Activated CD4-positive, alpha-beta T cell treated with anti-CD3 and anti-CD28 coated beads, Interleukin-2, Interleukin-6, amounts not matched to agents 100 ng/mL and 50 ng/mL, durations not matched to agents 16 hours and 8 hours (primary cell): ENCODE results near the gene LLGL2.
"Not testable (repeated sequence)": the region's sequence is repeated elsewhere in the genome, so short reads cannot be mapped to it uniquely, and the experiment has no call there.

Experiments used
- DNase-seq: peaks from one replicate; pipeline ENCODE4 v3.0.0-alpha.2; 2020

The LLGL2 gene, protein sequence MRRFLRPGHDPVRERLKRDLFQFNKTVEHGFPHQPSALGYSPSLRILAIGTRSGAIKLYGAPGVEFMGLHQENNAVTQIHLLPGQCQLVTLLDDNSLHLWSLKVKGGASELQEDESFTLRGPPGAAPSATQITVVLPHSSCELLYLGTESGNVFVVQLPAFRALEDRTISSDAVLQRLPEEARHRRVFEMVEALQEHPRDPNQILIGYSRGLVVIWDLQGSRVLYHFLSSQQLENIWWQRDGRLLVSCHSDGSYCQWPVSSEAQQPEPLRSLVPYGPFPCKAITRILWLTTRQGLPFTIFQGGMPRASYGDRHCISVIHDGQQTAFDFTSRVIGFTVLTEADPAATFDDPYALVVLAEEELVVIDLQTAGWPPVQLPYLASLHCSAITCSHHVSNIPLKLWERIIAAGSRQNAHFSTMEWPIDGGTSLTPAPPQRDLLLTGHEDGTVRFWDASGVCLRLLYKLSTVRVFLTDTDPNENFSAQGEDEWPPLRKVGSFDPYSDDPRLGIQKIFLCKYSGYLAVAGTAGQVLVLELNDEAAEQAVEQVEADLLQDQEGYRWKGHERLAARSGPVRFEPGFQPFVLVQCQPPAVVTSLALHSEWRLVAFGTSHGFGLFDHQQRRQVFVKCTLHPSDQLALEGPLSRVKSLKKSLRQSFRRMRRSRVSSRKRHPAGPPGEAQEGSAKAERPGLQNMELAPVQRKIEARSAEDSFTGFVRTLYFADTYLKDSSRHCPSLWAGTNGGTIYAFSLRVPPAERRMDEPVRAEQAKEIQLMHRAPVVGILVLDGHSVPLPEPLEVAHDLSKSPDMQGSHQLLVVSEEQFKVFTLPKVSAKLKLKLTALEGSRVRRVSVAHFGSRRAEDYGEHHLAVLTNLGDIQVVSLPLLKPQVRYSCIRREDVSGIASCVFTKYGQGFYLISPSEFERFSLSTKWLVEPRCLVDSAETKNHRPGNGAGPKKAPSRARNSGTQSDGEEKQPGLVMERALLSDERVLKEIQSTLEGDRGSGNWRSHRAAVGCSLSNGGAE

GRCh38 chr17:75524970-75525805 lies at the start of gene LLGL2:
Gene LLGL2 (plus strand): TSS chr17:75525697. CDS start chr17:75543427, 17,730 bp downstream.
- DNase-seq = peak; percentile 84

DNA sequence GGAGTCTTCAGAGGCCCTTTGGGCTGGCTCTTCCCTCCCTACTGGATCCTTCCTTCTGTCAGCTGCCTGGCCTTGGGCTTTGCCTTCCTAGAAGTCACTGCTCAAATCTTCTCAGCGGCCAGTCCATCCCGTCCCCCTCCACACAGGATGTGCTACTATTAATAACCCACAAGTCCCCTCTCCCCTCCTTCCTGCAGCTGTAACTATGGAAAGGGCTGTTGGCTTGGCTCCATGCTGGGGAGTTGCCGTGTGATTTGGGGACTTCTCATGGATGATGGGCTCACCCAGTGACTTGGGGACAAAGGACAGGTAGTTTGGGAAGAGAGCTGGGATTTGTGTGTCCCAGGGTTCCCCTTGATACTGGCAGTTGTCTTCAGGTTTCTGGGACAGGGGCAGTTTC lies 49.6 kb upstream of the LLGL2 start:
- DNase-seq = no peak

DNA sequence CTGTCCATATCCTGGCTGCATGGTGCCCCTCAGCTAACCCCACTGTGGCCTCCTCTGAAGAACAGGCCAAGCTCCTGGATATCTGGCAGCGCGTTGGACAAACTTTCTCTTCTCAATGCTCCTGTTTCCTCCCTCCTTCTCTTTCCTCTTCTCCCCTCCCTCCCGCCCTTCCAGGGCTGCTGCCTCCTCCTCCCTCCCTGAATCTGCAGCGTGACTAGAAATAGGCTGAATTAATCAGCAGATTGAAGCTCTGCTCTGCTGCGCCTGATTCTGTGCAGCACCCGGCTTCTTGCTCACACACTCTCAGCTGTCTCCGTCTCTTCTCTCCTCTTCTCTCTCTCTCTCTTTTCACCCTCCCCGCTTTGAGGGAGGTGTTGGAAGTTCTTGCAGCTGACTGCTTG lies 49.2 kb upstream of the LLGL2 start:
- DNase-seq = no peak

DNA sequence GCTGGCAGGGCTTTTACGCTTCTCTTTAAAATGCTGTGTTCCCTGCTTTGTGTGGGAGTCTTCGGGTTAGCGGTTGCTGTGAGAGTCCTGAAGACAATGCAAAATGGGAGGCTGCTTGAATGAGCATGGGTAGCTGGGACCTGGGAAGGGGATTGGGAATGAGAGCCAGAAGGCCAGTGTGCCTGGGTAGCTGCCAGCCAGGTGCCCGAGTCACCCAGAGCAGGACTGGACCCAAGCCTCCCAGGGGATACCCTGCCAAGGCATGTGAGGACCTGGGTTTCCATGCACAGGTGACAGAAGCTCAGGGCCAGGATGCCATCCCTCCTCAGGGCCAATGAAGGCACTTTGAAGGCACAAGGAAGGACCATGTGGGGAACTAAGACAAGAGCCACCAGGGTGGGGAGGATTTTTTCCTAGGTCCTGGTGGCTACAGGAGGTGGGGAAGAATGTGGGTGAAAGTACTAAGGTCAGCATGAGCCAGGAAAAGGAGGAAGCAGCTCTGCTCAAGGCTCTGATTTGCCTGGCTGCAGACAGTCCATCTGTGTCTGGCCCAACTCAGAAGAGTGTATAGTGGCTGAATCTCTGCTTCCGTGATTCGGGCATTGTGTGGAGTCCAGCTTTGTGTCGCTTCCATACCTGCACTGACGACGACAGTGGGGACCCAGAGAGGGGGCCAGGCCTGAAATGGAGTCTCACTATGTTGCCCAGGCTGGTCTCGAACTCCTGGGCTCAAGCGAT lies 48.6 kb upstream of the LLGL2 start:
- DNase-seq = no peak

DNA sequence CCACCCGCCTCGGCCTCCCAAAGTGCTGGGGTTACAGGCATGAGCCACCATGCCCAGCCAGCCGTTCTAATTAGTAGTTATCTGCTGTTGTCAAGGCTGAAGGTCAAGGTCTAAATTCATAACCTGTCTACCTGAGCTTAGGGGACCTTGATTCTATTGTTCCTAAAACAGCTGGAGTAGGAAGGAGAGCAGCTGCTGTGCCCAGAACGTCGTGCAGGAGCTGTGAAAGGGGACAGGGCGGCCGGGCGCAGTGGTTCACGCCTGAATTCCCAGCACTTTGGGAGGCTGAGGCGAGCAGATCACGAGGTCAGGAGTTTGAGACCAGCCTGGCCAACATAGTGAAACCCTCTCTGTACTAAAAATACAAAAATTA lies 48.0 kb upstream of the LLGL2 start:
- DNase-seq = not testable (repeated sequence)

DNA sequence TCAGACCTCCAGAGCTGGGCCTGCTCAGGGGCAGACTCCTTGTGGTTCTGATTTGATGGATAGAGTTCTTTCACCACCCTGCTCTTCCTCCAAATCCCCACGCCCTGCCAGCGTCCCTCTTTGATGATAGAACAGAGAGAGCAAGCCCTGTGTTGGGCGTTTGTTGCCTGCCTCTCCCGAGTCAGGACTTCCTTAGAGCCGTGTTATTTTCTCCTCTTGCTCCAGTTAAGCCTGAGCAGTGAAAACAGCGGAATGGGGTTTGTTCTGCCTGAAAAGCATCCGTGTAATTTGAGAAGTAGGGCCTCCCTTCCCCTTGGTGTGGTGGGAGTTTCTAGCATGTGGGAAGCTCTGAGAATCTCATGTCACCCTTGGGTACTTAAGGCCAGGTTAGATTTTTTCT lies 47.0 kb upstream of the LLGL2 start:
- DNase-seq = no peak

- no peak for DNase-seq
These were observed 45.2 kb upstream of the LLGL2 start for GRCh38 chr17:75480281-75480680.

- no peak for DNase-seq
These were observed 44.1 kb upstream of the LLGL2 start for GRCh38 chr17:75481194-75482068.

GRCh38 chr17:75482098-75482942 lies 43.2 kb upstream of the LLGL2 start:
- DNase-seq = no peak

DNA sequence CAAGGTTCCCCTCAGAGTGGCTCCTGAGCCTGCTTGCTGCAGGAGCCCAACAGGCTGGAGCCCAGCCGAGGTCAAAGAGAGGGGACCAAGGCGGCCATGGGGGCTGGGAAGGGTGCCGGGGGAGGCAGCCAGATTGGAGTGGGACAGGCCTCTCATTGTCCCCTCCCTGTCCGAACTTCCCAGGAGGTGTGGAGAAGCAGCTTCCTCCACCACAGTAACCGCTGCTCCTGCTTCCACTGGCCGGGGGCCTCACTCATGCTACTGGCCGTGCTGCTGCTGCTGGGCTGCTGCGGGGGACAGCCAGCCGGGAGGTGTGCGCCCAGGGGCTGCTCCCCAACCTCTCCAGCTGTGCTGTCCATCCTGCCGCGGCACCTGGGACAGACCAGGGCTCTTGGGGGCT lies 39.8 kb upstream of the LLGL2 start:
- no peak for DNase-seq

DNA sequence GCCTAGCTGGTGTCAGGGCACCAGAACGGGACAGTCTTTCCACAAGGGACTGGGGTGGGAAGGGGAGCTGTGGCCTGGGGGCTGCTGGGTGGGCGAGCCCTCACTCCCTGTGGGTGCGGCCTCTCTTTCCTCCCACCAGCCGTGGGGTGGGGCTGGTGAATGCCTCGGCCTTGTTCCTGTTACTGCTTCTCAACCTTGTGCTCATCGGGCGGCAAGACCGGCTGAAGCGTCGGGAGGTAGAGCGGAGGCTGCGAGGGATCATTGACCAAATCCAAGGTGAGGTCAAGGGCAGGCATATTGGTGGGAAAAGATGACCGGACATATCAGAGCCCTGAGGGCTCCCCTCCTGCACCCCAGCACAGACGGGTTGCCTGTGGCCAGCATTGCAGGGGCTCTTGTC lies 39.3 kb upstream of the LLGL2 start:
- DNase-seq = no peak

DNA sequence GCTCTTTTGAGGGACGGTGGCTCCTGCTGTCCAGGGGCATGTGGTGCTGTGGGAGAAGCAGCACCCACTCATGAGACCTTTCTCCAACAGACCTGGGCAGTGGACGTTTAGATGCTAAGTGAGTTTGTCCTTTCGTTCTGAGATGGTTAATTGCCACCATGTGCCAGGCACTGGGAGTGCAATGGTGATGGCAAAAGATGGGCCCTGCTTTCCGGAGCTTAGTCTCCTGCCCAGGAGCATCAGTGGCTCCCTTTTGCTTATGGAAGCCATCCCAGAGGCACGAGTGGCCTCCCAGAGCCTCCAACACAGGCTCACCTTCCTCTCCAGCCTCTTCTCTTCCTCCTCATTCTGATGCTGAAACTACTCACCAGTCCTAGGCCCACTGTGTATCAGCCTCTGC lies 38.5 kb upstream of the LLGL2 start:
- DNase-seq = no peak

DNA sequence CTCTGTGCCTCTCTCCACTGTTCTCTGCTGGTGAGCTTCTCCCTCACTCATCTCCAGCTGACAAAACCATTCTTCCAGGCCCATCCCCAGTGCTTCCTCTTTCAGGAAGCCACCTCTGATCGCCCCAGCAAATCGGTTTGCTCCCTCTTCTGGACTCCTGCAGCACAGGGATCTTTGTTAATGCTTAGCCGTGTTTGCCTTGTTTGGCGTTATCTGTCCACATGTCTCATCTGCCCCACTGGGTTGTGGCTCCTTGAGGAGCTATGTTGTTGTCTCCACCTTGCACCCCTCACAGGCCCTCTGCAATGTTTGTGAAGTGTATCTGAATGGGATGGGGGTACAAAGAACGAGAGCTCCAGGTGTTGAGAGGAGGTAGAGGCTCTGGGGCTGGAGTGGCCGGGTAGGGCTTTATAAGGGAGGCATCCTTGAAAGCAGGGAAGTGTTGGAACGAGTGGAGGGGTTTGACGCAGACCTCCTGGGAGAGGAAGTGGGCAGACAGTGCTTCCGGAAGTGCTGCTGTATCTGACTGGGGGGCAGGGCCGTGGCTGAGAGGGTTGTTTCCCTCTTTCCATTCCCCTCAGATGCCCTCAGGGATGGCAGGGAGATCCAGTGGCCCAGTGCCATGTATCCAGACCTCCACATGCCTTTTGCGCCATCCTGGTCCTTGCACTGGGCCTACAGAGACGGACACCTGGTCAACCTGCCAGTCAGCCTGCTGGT lies 38.0 kb upstream of the LLGL2 start:
- DNase-seq = peak; percentile 61

- DNase-seq = no peak
These were observed 36.6 kb upstream of the LLGL2 start for GRCh38 chr17:75488693-75489510.

- no peak for DNase-seq
These were observed 36.0 kb upstream of the LLGL2 start for GRCh38 chr17:75489511-75489955.

GRCh38 chr17:75490173-75490743 lies 35.2 kb upstream of the LLGL2 start:
- no peak for DNase-seq

DNA sequence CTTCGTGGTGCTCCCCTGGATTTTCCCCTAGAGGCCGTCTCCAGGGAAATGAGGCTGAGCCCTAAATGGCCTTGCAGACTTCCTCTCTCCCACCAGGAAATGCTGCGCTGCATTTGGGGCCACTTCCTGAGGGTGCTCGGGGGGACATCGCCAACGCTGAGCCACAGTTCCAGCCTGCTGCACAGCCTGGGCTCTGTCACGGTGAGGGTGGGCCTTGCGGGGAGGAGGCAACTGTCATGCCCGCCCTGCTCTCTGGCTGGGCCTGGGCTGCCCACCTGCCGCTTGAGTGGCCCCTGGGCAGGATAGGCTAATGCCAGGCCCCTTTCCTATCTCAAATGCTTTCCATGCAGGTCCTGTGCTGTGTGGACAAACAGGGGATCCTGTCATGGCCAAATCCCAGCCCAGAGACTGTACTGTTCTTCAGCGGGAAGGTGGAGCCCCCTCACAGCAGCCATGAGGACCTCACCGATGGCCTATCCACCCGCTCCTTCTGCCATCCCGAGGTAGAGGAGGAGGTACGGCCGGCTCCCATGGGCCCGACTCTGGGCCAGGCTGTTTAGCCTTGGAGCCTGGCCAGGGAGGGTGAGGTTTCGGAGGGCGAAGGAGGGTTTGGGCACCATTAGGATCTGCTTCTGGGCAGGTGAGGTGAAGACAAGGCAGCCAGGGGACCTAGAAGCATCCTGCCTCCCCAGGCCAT lies 34.4 kb upstream of the LLGL2 start:
- no peak for DNase-seq
